ENCODE results near the gene CDH11. TPM values are rescaled to one million over a fixed set of nuclear protein-coding genes. Genes with fewer than 3 reads are reported as not detected.
A peak's percentile ranks its signal among the peaks of the same experiment; 100 is the strongest.

CDH11 gene
- polyA plus RNA-seq, 4 donors: 0.22 to 25.1 (median 1.6) TPM

DNA sequence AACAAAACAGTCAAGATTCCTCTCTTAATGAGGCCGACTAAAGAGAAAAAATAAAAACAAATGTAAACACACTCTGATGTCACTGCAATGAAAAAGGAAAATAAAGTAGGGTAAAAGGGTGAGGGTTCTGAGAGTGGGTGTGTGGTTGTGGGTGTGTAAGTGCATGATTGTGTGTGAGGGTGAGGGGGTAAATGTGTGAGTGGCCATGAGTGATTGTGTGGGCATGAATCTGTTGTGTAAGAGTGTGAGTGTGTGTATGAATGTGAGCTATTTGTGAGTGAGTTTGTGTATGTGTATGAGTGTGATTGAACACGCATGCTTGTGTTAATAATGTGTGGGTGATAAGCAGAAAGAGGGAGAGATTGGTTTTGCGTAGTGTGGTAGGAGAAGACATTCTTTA is 132.8 kb downstream of the CDH11 start:
- 78 to 79% (median 79%) methylated on average over 3 of the region's 3 CpGs for WGBS, 3 donors
- Histone ChIP-seq H3K27me3 (ENCODE audit: control insufficient read depth in 3 of 3, insufficient read depth in 3 of 3, low read length in 3 of 3) (no peaks in the 10 kb centered on the region), H3K36me3 (ENCODE audit: control insufficient read depth in 3 of 3, insufficient read depth in 2 of 3, low read depth in 1 of 3, low read length in 3 of 3) (peaks cover 0 to 3% (median 0%) of the 10 kb centered on the region in 3 donors)

DNA sequence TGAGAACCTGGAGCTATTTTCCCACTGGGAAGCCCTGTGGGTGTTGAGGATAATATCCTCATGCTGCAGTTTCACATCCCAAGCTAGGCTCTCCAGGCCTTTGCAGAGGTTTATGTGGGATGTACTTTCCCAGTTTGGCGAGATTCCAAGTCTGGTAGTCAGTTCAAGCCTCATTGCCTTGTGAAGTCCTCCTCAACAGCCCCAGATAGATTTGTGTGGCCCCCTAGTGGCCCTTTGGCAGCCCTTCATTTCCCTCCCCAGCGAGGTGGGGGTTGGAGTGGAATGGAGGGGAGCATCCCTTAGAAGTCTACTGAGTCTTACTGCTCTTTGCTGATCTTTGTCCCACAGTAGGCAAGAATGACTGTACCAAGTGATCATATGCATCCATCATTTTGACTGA is 137.9 kb downstream of the CDH11 start:
- DNase-seq (peak; percentile 2 to 19), FAIRE-seq (no peak)
- Histone ChIP-seq H3K27me3 (ENCODE audit: control insufficient read depth in 3 of 3, insufficient read depth in 3 of 3, low read length in 3 of 3) (no peaks in the 10 kb centered on the region), H3K4me1 (ENCODE audit: control insufficient read depth in 3 of 3, insufficient read depth in 2 of 3, low read depth in 1 of 3, low read length in 2 of 3) (no peaks in the 10 kb centered on the region), H3K36me3 (ENCODE audit: control insufficient read depth in 3 of 3, insufficient read depth in 2 of 3, low read depth in 1 of 3, low read length in 3 of 3) (peaks cover 0 to 5% (median 0%) of the 10 kb centered on the region in 3 donors), H3K27ac (ENCODE audit: low read depth in 1 of 3, low read length in 2 of 3) (no peak overlapping the region), H3K4me3 (ENCODE audit: low read depth in 1 of 3, low read length in 3 of 3) (no peak overlapping the region), H3K9me3 (ENCODE audit: control insufficient read depth in 2 of 2, insufficient read depth in 1 of 2, low read depth in 1 of 2, low read length in 1 of 2) (peaks cover 0 to 1% of the 10 kb centered on the region in 2 donors)
- WGBS, 3 donors: 15 to 33% (median 32%) methylated on average over 2 of the region's 2 CpGs

More for the DNA sequence above, 132.8 kb downstream of the CDH11 start:
- FAIRE-seq: no peak
- no peak for DNase-seq
- H3K4me3 ChIP-seq (ENCODE audit: low read depth in 1 of 3, low read length in 3 of 3): no peak overlapping the region
- no peaks in the 10 kb centered on the region for H3K4me1 ChIP-seq (ENCODE audit: control insufficient read depth in 3 of 3, insufficient read depth in 2 of 3, low read depth in 1 of 3, low read length in 2 of 3)
- H3K27ac ChIP-seq (ENCODE audit: low read depth in 1 of 3, low read length in 2 of 3): no peak overlapping the region
- no peaks in the 10 kb centered on the region for H3K9me3 ChIP-seq (ENCODE audit: control insufficient read depth in 2 of 2, insufficient read depth in 1 of 2, low read depth in 1 of 2, low read length in 1 of 2)

DNA sequence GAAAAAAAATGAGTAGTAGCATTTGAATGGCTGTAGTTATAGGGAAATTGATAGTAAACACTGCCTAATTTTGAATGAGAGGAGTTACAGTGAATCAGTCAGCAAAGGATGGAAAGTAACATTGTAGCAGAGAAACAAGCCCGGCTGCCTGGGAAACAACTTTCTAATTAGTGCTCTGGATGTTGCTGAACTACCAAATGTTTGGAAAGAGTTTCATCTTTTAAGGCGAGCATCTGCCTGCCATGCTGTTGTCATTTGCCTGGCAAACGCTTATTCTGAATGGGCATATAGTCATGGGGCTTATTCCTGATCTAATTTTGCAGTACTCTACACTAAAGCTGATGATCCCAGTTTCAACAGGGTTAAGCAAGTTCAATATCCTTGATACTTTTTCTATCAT is 138.6 kb downstream of the CDH11 start:
- H3K9me3 ChIP-seq (ENCODE audit: control insufficient read depth in 2 of 2, insufficient read depth in 1 of 2, low read depth in 1 of 2, low read length in 1 of 2): peaks cover 0 to 1% of the 10 kb centered on the region in 2 donors
- peaks cover 0 to 5% (median 0%) of the 10 kb centered on the region in 3 donors for H3K36me3 ChIP-seq (ENCODE audit: control insufficient read depth in 3 of 3, insufficient read depth in 2 of 3, low read depth in 1 of 3, low read length in 3 of 3)
- H3K27ac ChIP-seq (ENCODE audit: low read depth in 1 of 3, low read length in 2 of 3): no peak overlapping the region
- WGBS, 3 donors: 81 to 84% (median 83%) methylated on average over 3 of the region's 3 CpGs
- H3K27me3 ChIP-seq (ENCODE audit: control insufficient read depth in 3 of 3, insufficient read depth in 3 of 3, low read length in 3 of 3): no peaks in the 10 kb centered on the region
- DNase-seq: no peak
- FAIRE-seq: no peak
- no peak overlapping the region for H3K4me3 ChIP-seq (ENCODE audit: low read depth in 1 of 3, low read length in 3 of 3)
- no peaks in the 10 kb centered on the region for H3K4me1 ChIP-seq (ENCODE audit: control insufficient read depth in 3 of 3, insufficient read depth in 2 of 3, low read depth in 1 of 3, low read length in 2 of 3)

DNA sequence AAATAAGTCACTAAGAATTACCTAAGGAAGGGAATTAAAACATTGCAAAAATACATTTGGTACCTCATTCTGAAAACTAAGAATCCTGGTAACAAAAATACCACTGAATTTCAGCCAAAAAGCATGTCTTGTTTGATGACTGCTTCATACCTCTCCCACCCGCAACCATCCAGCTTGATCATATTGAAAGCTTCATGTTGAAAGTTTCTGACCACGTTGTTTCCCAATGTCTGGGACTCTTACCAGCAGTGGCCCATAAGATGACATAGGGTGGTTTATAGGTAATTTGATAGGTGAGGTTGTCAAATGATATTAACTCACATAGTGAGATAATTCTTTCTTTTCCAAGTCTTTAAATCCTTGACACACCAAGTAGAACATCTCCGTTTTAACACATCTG is 139.3 kb downstream of the CDH11 start:
- FAIRE-seq (no peak), DNase-seq (no peak)
- Histone ChIP-seq H3K27ac (ENCODE audit: low read depth in 1 of 3, low read length in 2 of 3) (no peak overlapping the region), H3K36me3 (ENCODE audit: control insufficient read depth in 3 of 3, insufficient read depth in 2 of 3, low read depth in 1 of 3, low read length in 3 of 3) (peaks cover 0 to 5% (median 0%) of the 10 kb centered on the region in 3 donors), H3K4me1 (ENCODE audit: control insufficient read depth in 3 of 3, insufficient read depth in 2 of 3, low read depth in 1 of 3, low read length in 2 of 3) (no peaks in the 10 kb centered on the region), H3K4me3 (ENCODE audit: low read depth in 1 of 3, low read length in 3 of 3) (no peak overlapping the region), H3K27me3 (ENCODE audit: control insufficient read depth in 3 of 3, insufficient read depth in 3 of 3, low read length in 3 of 3) (no peaks in the 10 kb centered on the region), H3K9me3 (ENCODE audit: control insufficient read depth in 2 of 2, insufficient read depth in 1 of 2, low read depth in 1 of 2, low read length in 1 of 2) (peaks cover 0 to 1% of the 10 kb centered on the region in 2 donors)
- 85 to 93% (median 85%) methylated on average over 3 of the region's 3 CpGs for WGBS, 3 donors

DNA sequence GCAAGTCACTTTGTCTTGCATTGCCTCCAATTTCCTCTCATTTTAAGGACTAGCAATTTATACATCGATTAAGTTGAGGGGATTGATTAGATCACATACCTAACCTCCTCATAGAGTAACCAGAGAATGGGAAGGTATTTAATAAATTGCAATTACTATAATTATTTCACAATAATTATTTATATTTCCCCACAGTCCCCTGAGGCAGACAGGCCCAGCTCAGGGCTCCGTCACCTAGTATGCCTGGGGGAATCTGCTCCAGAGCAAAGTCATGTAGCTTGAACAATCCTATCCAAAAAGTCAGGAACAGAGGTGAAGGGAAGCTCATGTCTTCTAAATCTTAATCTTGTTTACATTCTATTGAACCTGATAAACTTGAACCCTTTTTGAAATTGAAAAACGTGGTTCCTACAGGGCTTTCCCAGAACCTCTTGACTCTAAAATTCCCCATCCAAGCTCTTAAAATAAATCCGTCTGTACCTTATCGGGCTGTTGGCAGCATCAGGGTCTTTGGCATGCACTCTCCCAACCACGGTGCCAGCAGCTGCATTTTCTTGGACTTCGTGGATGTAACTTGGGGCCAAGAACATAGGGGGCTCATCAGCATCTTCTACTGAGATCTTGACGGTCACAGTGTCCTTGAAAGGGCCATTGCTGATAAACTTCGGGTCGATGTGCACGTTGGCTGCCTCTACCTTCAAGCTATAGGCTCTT is 140.1 kb downstream of the CDH11 start:
- Histone ChIP-seq H3K4me1 (ENCODE audit: control insufficient read depth in 3 of 3, insufficient read depth in 2 of 3, low read depth in 1 of 3, low read length in 2 of 3) (no peaks in the 10 kb centered on the region), H3K27me3 (ENCODE audit: control insufficient read depth in 3 of 3, insufficient read depth in 3 of 3, low read length in 3 of 3) (no peaks in the 10 kb centered on the region), H3K36me3 (ENCODE audit: control insufficient read depth in 3 of 3, insufficient read depth in 2 of 3, low read depth in 1 of 3, low read length in 3 of 3) (peaks cover 0 to 5% (median 0%) of the 10 kb centered on the region in 3 donors), H3K9me3 (ENCODE audit: control insufficient read depth in 2 of 2, insufficient read depth in 1 of 2, low read depth in 1 of 2, low read length in 1 of 2) (peaks cover 0 to 1% of the 10 kb centered on the region in 2 donors), H3K4me3 (ENCODE audit: low read depth in 1 of 3, low read length in 3 of 3) (no peak overlapping the region), H3K27ac (ENCODE audit: low read depth in 1 of 3, low read length in 2 of 3) (no peak overlapping the region)
- WGBS, 3 donors: 69 to 77% (median 72%) methylated on average over 11 of the region's 11 CpGs
- DNase-seq (no peak), FAIRE-seq (no peak)

DNA sequence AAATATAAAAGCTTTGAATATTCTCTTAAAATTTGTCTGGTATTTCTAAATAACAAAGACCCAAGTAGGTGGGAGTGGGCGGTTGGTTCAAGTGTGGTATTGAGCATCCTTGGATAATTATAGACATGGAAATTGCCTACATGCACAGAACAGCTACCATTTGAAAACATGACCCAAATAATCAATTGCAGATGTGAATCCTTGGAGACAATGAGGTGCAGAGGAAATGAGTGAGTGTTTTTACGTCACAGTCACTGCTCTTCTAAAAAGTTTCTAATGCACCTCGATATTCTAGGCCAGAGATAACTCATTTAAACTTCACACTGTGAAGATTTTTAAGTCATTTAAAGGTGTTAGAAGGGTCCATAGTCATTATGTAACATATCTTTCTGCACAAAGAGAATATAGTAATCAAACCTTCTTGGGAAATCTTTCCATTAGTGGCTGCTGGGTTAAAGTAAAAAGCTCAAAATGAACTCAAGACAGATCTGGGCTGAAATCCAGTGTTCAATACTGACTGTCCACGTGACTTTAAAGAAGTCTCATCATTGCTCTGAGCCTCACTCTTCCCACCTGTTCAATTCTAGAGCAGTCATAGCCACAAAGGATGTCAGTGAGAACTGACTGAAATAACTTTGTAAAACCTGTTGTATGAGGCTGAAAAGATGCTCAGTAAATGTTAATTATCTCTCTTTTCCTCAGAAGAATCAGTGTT is 144.5 kb downstream of the CDH11 start:
- no peaks in the 10 kb centered on the region for H3K27me3 ChIP-seq (ENCODE audit: control insufficient read depth in 3 of 3, insufficient read depth in 3 of 3, low read length in 3 of 3)
- H3K9me3 ChIP-seq (ENCODE audit: control insufficient read depth in 2 of 2, insufficient read depth in 1 of 2, low read depth in 1 of 2, low read length in 1 of 2): no peaks in the 10 kb centered on the region
- H3K27ac ChIP-seq (ENCODE audit: low read depth in 1 of 3, low read length in 2 of 3): no peak overlapping the region
- FAIRE-seq (no peak), DNase-seq (no peak)
- H3K4me1 ChIP-seq (ENCODE audit: control insufficient read depth in 3 of 3, insufficient read depth in 2 of 3, low read depth in 1 of 3, low read length in 2 of 3): no peaks in the 10 kb centered on the region
- H3K36me3 ChIP-seq (ENCODE audit: control insufficient read depth in 3 of 3, insufficient read depth in 2 of 3, low read depth in 1 of 3, low read length in 3 of 3): peaks cover 0 to 5% (median 0%) of the 10 kb centered on the region in 3 donors
- no peak overlapping the region for H3K4me3 ChIP-seq (ENCODE audit: low read depth in 1 of 3, low read length in 3 of 3)
- 43 to 73% (median 50%) methylated on average over 4 of the region's 4 CpGs for WGBS, 3 donors

DNA sequence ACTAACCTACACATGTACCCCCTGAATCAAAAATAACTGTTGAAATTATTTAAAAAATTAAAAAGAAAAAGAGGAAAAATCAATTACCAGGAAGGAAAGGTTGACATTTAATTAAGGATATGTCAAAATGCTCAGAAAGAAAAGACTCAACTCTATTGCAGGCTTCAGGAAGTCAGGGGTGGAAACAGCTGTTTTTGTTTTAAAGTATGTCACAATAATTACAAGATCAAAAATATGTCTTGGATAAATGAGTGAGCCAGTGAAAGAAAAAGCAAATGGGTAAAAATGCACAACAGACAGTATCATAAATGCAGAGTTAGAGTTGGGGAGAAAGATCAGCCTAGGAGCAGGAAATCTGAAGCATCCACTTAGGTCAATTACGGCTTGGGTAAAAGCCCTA is 146.0 kb downstream of the CDH11 start:
- Histone ChIP-seq H3K9me3 (ENCODE audit: control insufficient read depth in 2 of 2, insufficient read depth in 1 of 2, low read depth in 1 of 2, low read length in 1 of 2) (no peaks in the 10 kb centered on the region), H3K4me1 (ENCODE audit: control insufficient read depth in 3 of 3, insufficient read depth in 2 of 3, low read depth in 1 of 3, low read length in 2 of 3) (no peaks in the 10 kb centered on the region), H3K27me3 (ENCODE audit: control insufficient read depth in 3 of 3, insufficient read depth in 3 of 3, low read length in 3 of 3) (no peaks in the 10 kb centered on the region), H3K36me3 (ENCODE audit: control insufficient read depth in 3 of 3, insufficient read depth in 2 of 3, low read depth in 1 of 3, low read length in 3 of 3) (no peaks in the 10 kb centered on the region), H3K4me3 (ENCODE audit: low read depth in 1 of 3, low read length in 3 of 3) (no peak overlapping the region), H3K27ac (ENCODE audit: low read depth in 1 of 3, low read length in 2 of 3) (no peak overlapping the region)
- FAIRE-seq: no peak
- WGBS, 3 donors: 71 to 89% (median 84%) methylated on average over 1 of the region's 1 CpG
- DNase-seq: no peak

DNA sequence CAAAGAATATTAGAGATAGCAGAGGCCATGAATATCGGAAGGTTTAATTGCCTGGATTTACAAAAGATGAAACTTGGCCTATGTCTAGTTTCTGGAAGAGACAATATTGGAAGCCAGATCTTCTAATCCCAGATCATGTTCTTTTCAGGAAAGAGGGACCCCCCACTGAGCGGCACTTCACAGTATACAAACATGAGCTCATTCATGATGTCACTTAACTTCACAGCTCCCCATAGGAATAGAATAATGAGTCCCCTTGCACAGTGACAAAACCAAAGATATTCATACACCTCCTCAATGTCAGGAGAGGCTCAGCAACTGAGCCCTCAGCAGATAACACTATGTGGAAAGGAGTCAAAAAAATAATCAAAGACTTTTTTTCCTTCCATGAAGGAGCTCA is 147.5 kb downstream of the CDH11 start:
- no peaks in the 10 kb centered on the region for H3K27me3 ChIP-seq (ENCODE audit: control insufficient read depth in 3 of 3, insufficient read depth in 3 of 3, low read length in 3 of 3)
- H3K4me3 ChIP-seq (ENCODE audit: low read depth in 1 of 3, low read length in 3 of 3): no peak overlapping the region
- H3K4me1 ChIP-seq (ENCODE audit: control insufficient read depth in 3 of 3, insufficient read depth in 2 of 3, low read depth in 1 of 3, low read length in 2 of 3): no peaks in the 10 kb centered on the region
- FAIRE-seq: no peak
- no peak for DNase-seq
- no peaks in the 10 kb centered on the region for H3K9me3 ChIP-seq (ENCODE audit: control insufficient read depth in 2 of 2, insufficient read depth in 1 of 2, low read depth in 1 of 2, low read length in 1 of 2)
- no peaks in the 10 kb centered on the region for H3K36me3 ChIP-seq (ENCODE audit: control insufficient read depth in 3 of 3, insufficient read depth in 2 of 3, low read depth in 1 of 3, low read length in 3 of 3)
- 80 to 96% (median 87%) methylated on average over 2 of the region's 2 CpGs for WGBS, 3 donors
- H3K27ac ChIP-seq (ENCODE audit: low read depth in 1 of 3, low read length in 2 of 3): no peak overlapping the region

All from small intestine (tissue), 7 donors.